Endothelial cell of umbilical vein (primary cell): ENCODE data around the gene MYO9A. TPM values are rescaled to one million over a fixed set of nuclear protein-coding genes. Genes with fewer than 3 reads are reported as not detected.

ENCODE experiments used
- BruUV-seq: library from RNA; stranded (reverse); fragments of 400-500 nt; replicated peaks from 2 replicates; lab custom pipeline; 2021; lab: Mats Ljungman, UMichigan
- CTCF ChIA-PET: fragments of 300-600, 350-600 bp; sonication (Branson Sonifier 250); formaldehyde crosslinking; loops from one replicate; lab custom pipeline; 2021; ENCODE audit warnings: antibody characterized with exemption, inconsistent platforms; lab: Charles Lee
- POLR2A ChIA-PET: fragments of 300-600, 350-600 bp; sonication (Branson Sonifier 250); formaldehyde crosslinking; loops from one replicate; lab custom pipeline; 2021; ENCODE audit warnings: antibody characterized with exemption, inconsistent platforms; lab: Charles Lee
- DNase-seq: peaks from one replicate; pipeline ENCODE4 v3.0.0-alpha.2; 2011; ENCODE audit warnings: low read depth, low spot score
- FAIRE-seq: peaks from 2 replicates; lab custom pipeline; 2011; peaks lifted over from hg19 to GRCh38; lab: Jason Lieb, UNC
- H2AFZ ChIP-seq: 2 replicates; pipeline ENCODE4 v1.6.0; 2012; ENCODE audit warnings: low read depth, low read length, control low read depth, inconsistent platforms
- H3K27ac ChIP-seq: 2 replicates; pipeline ENCODE4 v1.5.1; 2011; ENCODE audit warnings: low read depth, mild to moderate bottlenecking, control low read depth, low read length, moderate library complexity; ENCODE audit not compliant: insufficient read depth
- H3K27me3 ChIP-seq, 2 experiments: 2 replicates each; pipeline versions ENCODE4 v1.6.0 to v1.6.1; 2011; ENCODE audit warnings: low read length in 2 of 2, mixed read lengths in 1 of 2; ENCODE audit not compliant: control insufficient read depth in 2 of 2, insufficient read depth in 2 of 2
- H3K36me3 ChIP-seq, 2 experiments: 2 replicates in 1 of 2; 3 replicates in 1 of 2; pipeline ENCODE4 v1.5.1; 2011; ENCODE audit warnings: low read length in 2 of 2, mild to moderate bottlenecking in 1 of 2, moderate library complexity in 1 of 2; ENCODE audit not compliant: control insufficient read depth in 2 of 2, insufficient read depth in 2 of 2; ENCODE audit errors: extremely low read depth in 1 of 2
- H3K4me1 ChIP-seq: 3 replicates; pipeline ENCODE4 v1.5.1; 2011; ENCODE audit warnings: mild to moderate bottlenecking, low read length; ENCODE audit not compliant: control insufficient read depth, insufficient read depth; ENCODE audit errors: extremely low read depth
- H3K4me2 ChIP-seq: 2 replicates; pipeline ENCODE4 v1.6.1; 2011; ENCODE audit warnings: low read length, control low read depth, mixed read lengths; ENCODE audit not compliant: insufficient read depth
- H3K4me3 ChIP-seq, 3 experiments: fragments of 200-600 bp in 1 of 3; sonication (generic), shearing (Covaris generic) in 1 of 3; replicated peaks in 1 of 3; 2 replicates each; pipeline ENCODE4 v1.5.1; 2011 to 2016; ENCODE audit warnings: control low read depth in 3 of 3, low read length in 3 of 3, mild to moderate bottlenecking in 2 of 3, inconsistent platforms in 1 of 3, low read depth in 1 of 3, moderate library complexity in 1 of 3; ENCODE audit not compliant: insufficient read depth in 1 of 3
- H3K79me2 ChIP-seq: 2 replicates; pipeline ENCODE4 v1.6.0; 2012; ENCODE audit warnings: low read length, inconsistent platforms; ENCODE audit not compliant: control insufficient read depth, insufficient read depth
- H3K9ac ChIP-seq: replicated peaks from 2 replicates; pipeline ENCODE3; 2011; ENCODE audit warnings: low read length, control low read depth; ENCODE audit not compliant: insufficient read depth; ENCODE audit errors: extremely low read depth
- H3K9me1 ChIP-seq: replicated peaks from 3 replicates; pipeline ENCODE4 v1.6.0; 2011; ENCODE audit warnings: mild to moderate bottlenecking, low read length; ENCODE audit not compliant: control insufficient read depth, insufficient read depth; ENCODE audit errors: extremely low read depth
- H3K9me3 ChIP-seq: replicated peaks from 2 replicates; pipeline ENCODE4 v1.5.1; 2012; ENCODE audit warnings: low read length, inconsistent platforms; ENCODE audit not compliant: control insufficient read depth, insufficient read depth
- H4K20me1 ChIP-seq: replicated peaks from 2 replicates; pipeline ENCODE3; 2011; ENCODE audit warnings: mild to moderate bottlenecking, low read length; ENCODE audit not compliant: control insufficient read depth, insufficient read depth; ENCODE audit errors: extremely low read depth
- EZH2 ChIP-seq: IDR thresholded peaks from 2 replicates; pipeline ENCODE4 v1.6.1; 2012; ENCODE audit warnings: borderline replicate concordance, low read depth, mild to moderate bottlenecking, moderate library complexity, low read length, inconsistent platforms; ENCODE audit not compliant: severe bottlenecking
- FOS ChIP-seq: IDR thresholded peaks from 2 replicates; pipeline ENCODE4 v1.6.1; 2011; ENCODE audit warnings: mild to moderate bottlenecking, low read length, moderate library complexity, borderline replicate concordance; ENCODE audit not compliant: insufficient read depth
- GATA2 ChIP-seq: IDR thresholded peaks from 2 replicates; pipeline ENCODE4 v1.7.0; 2011; ENCODE audit warnings: low read depth, mild to moderate bottlenecking, moderate library complexity, mixed read lengths, low read length; ENCODE audit not compliant: insufficient read length, insufficient read depth
- JUN ChIP-seq: IDR thresholded peaks from 2 replicates; pipeline ENCODE4 v1.6.1; 2011; ENCODE audit warnings: borderline replicate concordance, low read depth; ENCODE audit not compliant: insufficient read length, insufficient read depth
- MYC ChIP-seq: IDR thresholded peaks from one replicate; pipeline ENCODE4 v1.6.1; 2011; ENCODE audit warnings: mild to moderate bottlenecking, low read depth, low read length
- POLR2A ChIP-seq: IDR thresholded peaks from 2 replicates; pipeline ENCODE4 v1.6.1; 2012; ENCODE audit warnings: low read depth, mild to moderate bottlenecking, control low read depth, low read length
- POLR2AphosphoS5 ChIP-seq: IDR thresholded peaks from 2 replicates; pipeline ENCODE4 v1.6.1; 2012; ENCODE audit warnings: low read depth, mild to moderate bottlenecking, control low read depth, low read length, moderate library complexity; ENCODE audit not compliant: insufficient read depth
- dilution Hi-C: fragments of 300-500 bp; cut with MboI; formaldehyde crosslinking; loops from one replicate; pipeline ENCODE4 v1.15.0; 2019; ENCODE audit warnings: low sequenced_read_pairs; ENCODE audit not compliant: extremely low pct_ligation_motif_present
- intact Hi-C: fragments of 100-400 bp; cut with micrococcal nuclease; formaldehyde crosslinking; loops from one replicate; pipeline ENCODE4 v1.10.0; 2022
- polyA plus RNA-seq, 4 experiments: library from polyadenylated mRNA; depleted of rRNA in 3 of 4; stranded (reverse) in 3 of 4; unstranded in 1 of 4; fragments of >200 nt; gene quantifications; 2 replicates each; pipeline versions ENCODE4 v1.2.1 to v1.2.3, GENCODE V29; 2011 to 2012; ENCODE audit warnings: missing spikeins in 1 of 4
- total RNA-seq: library from RNA; stranded (reverse); gene quantifications from 2 replicates; pipeline ENCODE4 v1.2.3, GENCODE V29; 2021
- TF ChIP-seq, protein P1 (sequence below), 2 donors: IDR thresholded peaks; 1 replicate in 1 of 2; 2 replicates in 1 of 2; pipeline ENCODE4 v1.5.1; 2011; ENCODE audit warnings: low read length in 2 of 2, mild to moderate bottlenecking in 2 of 2, moderate library complexity in 2 of 2, control low read depth in 1 of 2, inconsistent platforms in 1 of 2, low read depth in 1 of 2; ENCODE audit not compliant: insufficient read depth in 1 of 2; ENCODE audit errors: extremely low read depth in 1 of 2
- TF ChIP-seq, protein P2 (sequence below): IDR thresholded peaks from 2 replicates; pipeline ENCODE4 v1.6.1; 2011; ENCODE audit not compliant: insufficient read depth, insufficient read length

The MYO9A gene
- total and polyA plus RNA-seq, 2 donors (not counting 3 experiments of a cell fraction or from before 2014, with no cell fraction given): 6.4 to 30.3 TPM

DNA sequence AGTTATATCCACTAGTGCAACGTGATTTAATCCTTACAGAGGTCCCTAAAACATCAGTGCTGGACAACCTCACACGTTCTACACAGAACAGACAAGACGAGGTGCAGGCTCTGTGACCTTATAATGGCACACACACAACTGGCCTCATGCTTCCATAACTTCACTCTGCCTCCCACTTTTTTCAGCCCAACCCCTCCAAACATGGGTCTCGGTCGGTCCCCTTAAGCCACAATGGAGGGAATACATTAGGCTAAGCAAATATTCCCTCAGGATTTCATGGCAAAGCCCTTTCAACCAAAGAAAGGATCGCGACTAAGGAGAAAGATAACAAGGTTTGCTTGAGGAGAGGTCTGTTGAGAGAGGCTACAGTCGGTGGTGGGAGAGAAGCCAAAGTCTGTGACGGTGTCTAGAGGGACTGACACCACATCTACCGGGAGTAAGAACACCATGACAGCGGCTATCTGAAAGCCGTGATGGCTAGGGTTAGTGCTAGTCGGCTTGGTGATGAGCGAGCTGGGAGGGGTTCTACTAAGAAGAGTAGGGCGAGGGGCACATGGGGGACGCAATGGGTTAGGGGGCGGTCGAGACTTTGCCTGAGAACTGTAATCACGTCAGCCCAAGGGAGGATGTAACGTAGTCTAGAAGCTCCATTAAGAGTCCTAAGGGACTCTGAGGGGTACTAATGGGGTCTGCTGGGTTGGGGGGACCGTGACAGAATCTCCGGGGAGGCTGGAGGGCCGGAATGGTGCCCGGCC, 1.0 kb downstream of the MYO9A start:
- peak overlapping the region; percentile 61 for H3K9ac ChIP-seq
- TSS peak; percentile 29 for BruUV-seq
- H3K36me3 ChIP-seq: no peaks in the 10 kb centered on the region
- no peaks in the 10 kb centered on the region for H3K27me3 ChIP-seq
- POLR2A ChIA-PET: no interaction called here
- H3K27ac ChIP-seq: peak overlapping the region; percentile 57
- FAIRE-seq: no peak
- no peak for TF ChIP-seq MYC
- TF ChIP-seq, protein P1, sequence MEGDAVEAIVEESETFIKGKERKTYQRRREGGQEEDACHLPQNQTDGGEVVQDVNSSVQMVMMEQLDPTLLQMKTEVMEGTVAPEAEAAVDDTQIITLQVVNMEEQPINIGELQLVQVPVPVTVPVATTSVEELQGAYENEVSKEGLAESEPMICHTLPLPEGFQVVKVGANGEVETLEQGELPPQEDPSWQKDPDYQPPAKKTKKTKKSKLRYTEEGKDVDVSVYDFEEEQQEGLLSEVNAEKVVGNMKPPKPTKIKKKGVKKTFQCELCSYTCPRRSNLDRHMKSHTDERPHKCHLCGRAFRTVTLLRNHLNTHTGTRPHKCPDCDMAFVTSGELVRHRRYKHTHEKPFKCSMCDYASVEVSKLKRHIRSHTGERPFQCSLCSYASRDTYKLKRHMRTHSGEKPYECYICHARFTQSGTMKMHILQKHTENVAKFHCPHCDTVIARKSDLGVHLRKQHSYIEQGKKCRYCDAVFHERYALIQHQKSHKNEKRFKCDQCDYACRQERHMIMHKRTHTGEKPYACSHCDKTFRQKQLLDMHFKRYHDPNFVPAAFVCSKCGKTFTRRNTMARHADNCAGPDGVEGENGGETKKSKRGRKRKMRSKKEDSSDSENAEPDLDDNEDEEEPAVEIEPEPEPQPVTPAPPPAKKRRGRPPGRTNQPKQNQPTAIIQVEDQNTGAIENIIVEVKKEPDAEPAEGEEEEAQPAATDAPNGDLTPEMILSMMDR (IDR thresholded peaks at IDR 0.05; ENCODE audit: extremely low read depth in 1 of 2, insufficient read depth in 1 of 2, low read depth in 1 of 2, low read length in 2 of 2): no peak
- TF ChIP-seq JUN: no peak
- TF ChIP-seq, protein P2, sequence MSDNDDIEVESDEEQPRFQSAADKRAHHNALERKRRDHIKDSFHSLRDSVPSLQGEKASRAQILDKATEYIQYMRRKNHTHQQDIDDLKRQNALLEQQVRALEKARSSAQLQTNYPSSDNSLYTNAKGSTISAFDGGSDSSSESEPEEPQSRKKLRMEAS: no peak
- TF ChIP-seq POLR2AphosphoS5: no peak
- TF ChIP-seq GATA2: no peak
- TF ChIP-seq EZH2: no peak
- TF ChIP-seq FOS: no peak
- no peak for TF ChIP-seq POLR2A
- CTCF ChIA-PET: interaction anchor here (0.6 to 2.0 kb wide), 3 partner anchors 37 to 364 kb away, joined by 3 to 5 read pairs (median 5); no protein-coding TSS in a partner anchor
- H3K4me1 ChIP-seq: peaks cover 18% of the 10 kb centered on the region
- H4K20me1 ChIP-seq: no peaks in the 10 kb centered on the region
- peak overlapping the region; percentile 62 to 93 (median 84) for H3K4me3 ChIP-seq
- H2AFZ ChIP-seq: peak overlapping the region; percentile 59
- no peaks in the 10 kb centered on the region for H3K9me3 ChIP-seq
- dilution Hi-C loops (no loop called here), intact Hi-C loops (loop anchor here (1.0 to 2.0 kb wide), 2 partner anchors 14 to 80 kb away; partner anchors contain the start of gene GRAMD2A)
- H3K9me1 ChIP-seq: no peaks in the 10 kb centered on the region
- peaks cover 24% of the 10 kb centered on the region for H3K79me2 ChIP-seq
- peak overlapping the region; percentile 91 for H3K4me2 ChIP-seq
- peak; percentile 64 for DNase-seq
